Epithelial cell of proximal tubule (primary cell): ENCODE measurements around the gene MYO15A. TPM values are rescaled to one million over a fixed set of nuclear protein-coding genes. Genes with fewer than 3 reads are reported as not detected.

Experiments used
- DNase-seq: peaks from one replicate; pipeline ENCODE4 v3.0.0-alpha.2; 2011; ENCODE audit warnings: low read depth
- H3K4me3 ChIP-seq: 2 replicates; pipeline ENCODE4 v1.5.1; 2011; ENCODE audit warnings: low read depth, mild to moderate bottlenecking, low read length
- CTCF ChIP-seq: conservative IDR thresholded peaks from 2 replicates; pipeline ENCODE4 v1.5.1; 2012; ENCODE audit warnings: low read depth, mild to moderate bottlenecking, low read length
- total RNA-seq: library from RNA; depleted of rRNA; stranded (reverse); fragments of >200 nt; gene quantifications from 2 replicates; pipeline ENCODE4 v1.2.3, GENCODE V29; 2015

MYO15A gene
- total RNA-seq, 1 donor from 2014 or later, result 0.17 TPM

DNA sequence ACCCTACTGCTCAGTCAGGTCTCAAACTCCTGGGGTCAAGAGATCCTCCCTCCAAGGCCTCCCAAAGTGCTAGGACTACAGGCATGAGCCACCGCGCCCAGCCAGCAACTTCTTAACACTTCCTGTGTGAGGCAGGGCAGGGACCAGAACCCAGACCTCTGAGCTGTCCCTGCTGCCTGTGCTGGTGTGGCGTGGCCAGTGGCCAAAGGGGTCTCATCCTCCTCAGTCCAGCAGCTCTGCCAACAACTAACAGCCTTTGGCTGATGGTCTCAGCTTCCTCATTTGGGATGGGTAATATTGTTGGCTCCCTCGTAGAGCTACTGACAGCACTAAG is 115.5 kb downstream of the MYO15A start:
- no peak for DNase-seq
- no peak for TF ChIP-seq CTCF
- no peak overlapping the region for H3K4me3 ChIP-seq

GRCh38 chr17:18224387-18225120 is 116.0 kb downstream of the MYO15A start:
- TF ChIP-seq CTCF, result no peak
- DNase-seq, result no peak
- H3K4me3 ChIP-seq, result peak overlapping the region; percentile 50

- no peak for DNase-seq
- H3K4me3 ChIP-seq, result peak within 1 kb of the TSS; percentile 74
- TF ChIP-seq CTCF, result no peak
Observed at GRCh38 chr17:18225121-18225641, 116.6 kb downstream of the MYO15A start, which contains the start of gene LLGL1. TSS of gene LLGL1 (plus strand) at chr17:18225635. CDS start at chr17:18225683, 48 bp downstream.

GRCh38 chr17:18225642-18226283 is 117.2 kb downstream of the MYO15A start:
- DNase-seq, result no peak
- peak overlapping the region; percentile 74 for H3K4me3 ChIP-seq
- no peak for TF ChIP-seq CTCF

DNA sequence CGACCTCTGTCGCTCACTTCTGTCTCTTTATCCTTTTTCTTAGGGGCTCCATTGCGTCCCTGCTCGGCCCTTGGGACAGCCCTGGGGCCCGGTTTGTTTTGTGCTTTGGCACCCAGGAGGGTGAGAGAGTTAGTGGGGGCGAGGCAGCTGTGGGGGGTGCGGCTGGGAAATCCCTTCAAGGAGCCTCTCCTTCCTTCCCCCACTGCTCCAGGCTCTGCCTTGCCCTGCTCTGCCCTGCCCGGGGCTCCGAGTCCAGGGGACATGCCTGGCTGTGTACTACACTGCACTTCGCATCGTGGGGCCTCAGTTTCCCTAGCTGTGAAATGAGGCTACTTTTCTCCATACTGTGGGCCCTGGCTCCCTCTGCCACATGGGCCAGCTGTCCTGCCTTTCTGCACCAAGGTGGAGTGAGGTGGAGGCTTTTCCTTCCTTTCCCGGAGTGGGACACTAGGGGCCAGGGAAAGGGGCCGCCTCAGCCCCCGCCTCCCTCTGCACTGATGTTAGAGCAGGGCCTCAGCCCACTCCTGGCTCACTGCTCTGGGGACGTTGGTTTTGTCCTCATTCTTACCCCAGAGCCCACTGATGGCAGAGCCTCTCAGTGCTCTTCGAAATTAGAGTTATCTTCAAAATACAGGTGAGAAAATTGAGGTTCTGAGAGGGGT is 117.9 kb downstream of the MYO15A start:
- no peak for DNase-seq
- no peak for TF ChIP-seq CTCF
- peak overlapping the region; percentile 74 for H3K4me3 ChIP-seq

GRCh38 chr17:18227635-18228034 is 119.1 kb downstream of the MYO15A start:
- DNase-seq, result no peak
- no peak overlapping the region for H3K4me3 ChIP-seq
- no peak for TF ChIP-seq CTCF
